ENCODE results near the gene NTNG2.

DNA sequence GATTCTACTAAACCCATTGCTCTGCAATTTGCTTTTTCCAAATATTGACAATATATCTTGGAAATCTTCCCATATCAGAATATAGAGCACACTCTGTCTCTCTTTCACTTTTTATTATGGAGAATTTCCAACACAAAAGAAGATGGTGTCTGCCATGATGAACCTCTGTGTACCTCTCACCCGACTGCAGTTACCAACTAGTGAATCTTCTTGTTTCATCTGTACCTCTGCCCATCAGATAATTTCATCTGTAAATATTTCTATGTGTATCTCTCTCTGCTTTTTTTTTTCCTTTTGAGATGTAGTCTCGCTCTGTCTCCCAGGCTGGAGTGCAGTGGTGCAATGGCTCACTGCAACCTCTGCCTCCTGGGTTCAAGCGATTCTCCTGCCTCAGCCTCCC lies 62.8 kb downstream of the NTNG2 start:
- TF ChIP-seq, protein P1, sequence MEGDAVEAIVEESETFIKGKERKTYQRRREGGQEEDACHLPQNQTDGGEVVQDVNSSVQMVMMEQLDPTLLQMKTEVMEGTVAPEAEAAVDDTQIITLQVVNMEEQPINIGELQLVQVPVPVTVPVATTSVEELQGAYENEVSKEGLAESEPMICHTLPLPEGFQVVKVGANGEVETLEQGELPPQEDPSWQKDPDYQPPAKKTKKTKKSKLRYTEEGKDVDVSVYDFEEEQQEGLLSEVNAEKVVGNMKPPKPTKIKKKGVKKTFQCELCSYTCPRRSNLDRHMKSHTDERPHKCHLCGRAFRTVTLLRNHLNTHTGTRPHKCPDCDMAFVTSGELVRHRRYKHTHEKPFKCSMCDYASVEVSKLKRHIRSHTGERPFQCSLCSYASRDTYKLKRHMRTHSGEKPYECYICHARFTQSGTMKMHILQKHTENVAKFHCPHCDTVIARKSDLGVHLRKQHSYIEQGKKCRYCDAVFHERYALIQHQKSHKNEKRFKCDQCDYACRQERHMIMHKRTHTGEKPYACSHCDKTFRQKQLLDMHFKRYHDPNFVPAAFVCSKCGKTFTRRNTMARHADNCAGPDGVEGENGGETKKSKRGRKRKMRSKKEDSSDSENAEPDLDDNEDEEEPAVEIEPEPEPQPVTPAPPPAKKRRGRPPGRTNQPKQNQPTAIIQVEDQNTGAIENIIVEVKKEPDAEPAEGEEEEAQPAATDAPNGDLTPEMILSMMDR (conservative IDR thresholded peaks at IDR 0.05 in 1 of 2, IDR thresholded peaks at IDR 0.05 in 1 of 2; ENCODE audit: extremely low read depth in 1 of 2, insufficient read depth in 1 of 2, low read depth in 1 of 2, low read length in 2 of 2), result no peak
- no peak for TF ChIP-seq EZH2 (IDR thresholded peaks at IDR 0.05; ENCODE audit: borderline replicate concordance, low read length)
